Left renal pelvis (tissue), 4 donors: Measurements from ENCODE around the gene MSGN1. TPM values are rescaled to one million over a fixed set of nuclear protein-coding genes. Genes with fewer than 3 reads are reported as not detected.
A peak's percentile ranks its signal among the peaks of the same experiment; 100 is the strongest.
"Not testable (repeated sequence)": the region's sequence is repeated elsewhere in the genome, so short reads cannot be mapped to it uniquely, and the experiment has no call there.

Source experiments
- DNase-seq, 4 donors: peaks; one replicate each; pipeline ENCODE4 v3.0.0-alpha.2; 2013; ENCODE audit warnings: low read depth in 4 of 4, low spot score in 3 of 4
- polyA plus RNA-seq, 4 donors: library from polyadenylated mRNA; unstranded; fragments of 120-200 nt; gene quantifications; one replicate each; pipeline ENCODE4 v1.2.1, GENCODE V29; 2013; ENCODE audit not compliant: insufficient read length in 4 of 4

The MSGN1 gene
- polyA plus RNA-seq, 4 donors = not detected

- DNase-seq = no peak
These were observed 11.9 kb upstream of the MSGN1 start for GRCh38 chr2:17804358-17804757.

GRCh38 chr2:17805166-17805565, 11.1 kb upstream of the MSGN1 start:
- no peak for DNase-seq

GRCh38 chr2:17805717-17806363, 10.4 kb upstream of the MSGN1 start:
- DNase-seq = no peak

- no peak for DNase-seq
These were observed 3.1 kb upstream of the MSGN1 start for GRCh38 chr2:17813010-17813741.

GRCh38 chr2:17813742-17814473, 2.4 kb upstream of the MSGN1 start:
- DNase-seq = no peak

- no peak for DNase-seq
These were observed 1.7 kb upstream of the MSGN1 start for GRCh38 chr2:17814601-17815000.

- DNase-seq = no peak
These were observed 634 bp upstream of the MSGN1 start for GRCh38 chr2:17815468-17816184.

- no peak for DNase-seq
These were observed 2.1 kb downstream of the MSGN1 start for GRCh38 chr2:17818235-17818815.

- DNase-seq = no peak
These were observed 4.8 kb downstream of the MSGN1 start for GRCh38 chr2:17821080-17821479.

GRCh38 chr2:17821535-17822444, 5.5 kb downstream of the MSGN1 start:
- peak in 1 of 4 donors; percentile 30 for DNase-seq

GRCh38 chr2:17822445-17823117, 6.3 kb downstream of the MSGN1 start:
- peak in 1 of 4 donors; percentile 22 for DNase-seq

GRCh38 chr2:17823646-17824045, 7.4 kb downstream of the MSGN1 start:
- not testable (repeated sequence) for DNase-seq

GRCh38 chr2:17827316-17827715, 11.1 kb downstream of the MSGN1 start:
- DNase-seq = no peak

GRCh38 chr2:17827785-17828184, 11.5 kb downstream of the MSGN1 start:
- no peak for DNase-seq

GRCh38 chr2:17830053-17831034, 14.1 kb downstream of the MSGN1 start:
- DNase-seq = peak; percentile 56 to 76 (median 65)

GRCh38 chr2:17835516-17835915, 19.3 kb downstream of the MSGN1 start:
- no peak for DNase-seq

GRCh38 chr2:17839959-17840358, 23.7 kb downstream of the MSGN1 start:
- DNase-seq = no peak

- DNase-seq = no peak
These were observed 27.2 kb downstream of the MSGN1 start for GRCh38 chr2:17843457-17843856.
